ENCODE results near the gene AOX1.

DNA sequence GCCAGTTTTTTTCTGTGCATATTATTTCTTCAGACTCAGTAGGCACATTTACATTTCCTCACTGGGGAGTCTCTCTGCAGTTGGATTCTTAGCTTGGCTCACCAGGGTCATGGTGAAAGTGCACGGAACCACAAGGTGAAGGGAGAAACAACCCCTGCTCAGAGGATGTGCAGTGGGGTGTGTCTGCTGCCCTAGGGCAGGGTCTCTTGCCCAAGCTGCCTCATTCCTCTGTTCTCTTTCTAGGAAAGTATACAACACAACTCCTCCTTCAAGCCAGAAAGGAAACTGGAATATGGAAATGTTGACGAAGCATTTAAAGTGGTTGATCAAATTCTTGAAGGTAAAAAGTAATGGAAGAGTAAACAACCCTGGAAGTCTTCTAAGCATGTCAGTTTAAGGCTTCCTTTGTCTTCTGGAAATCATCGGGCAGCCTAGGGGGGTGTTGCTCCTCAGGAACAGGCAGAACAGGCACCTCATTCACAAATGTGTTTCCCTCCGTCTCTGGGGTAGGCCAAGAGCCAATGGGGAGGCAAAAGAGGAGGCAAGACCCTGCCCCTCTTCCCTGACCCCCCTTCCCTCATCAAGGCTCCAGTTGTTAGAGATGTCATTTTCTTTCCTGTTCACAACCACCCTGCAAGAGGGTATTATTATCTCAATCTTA, 41.4 kb downstream of the AOX1 start:
- TF ChIP-seq, protein P1, sequence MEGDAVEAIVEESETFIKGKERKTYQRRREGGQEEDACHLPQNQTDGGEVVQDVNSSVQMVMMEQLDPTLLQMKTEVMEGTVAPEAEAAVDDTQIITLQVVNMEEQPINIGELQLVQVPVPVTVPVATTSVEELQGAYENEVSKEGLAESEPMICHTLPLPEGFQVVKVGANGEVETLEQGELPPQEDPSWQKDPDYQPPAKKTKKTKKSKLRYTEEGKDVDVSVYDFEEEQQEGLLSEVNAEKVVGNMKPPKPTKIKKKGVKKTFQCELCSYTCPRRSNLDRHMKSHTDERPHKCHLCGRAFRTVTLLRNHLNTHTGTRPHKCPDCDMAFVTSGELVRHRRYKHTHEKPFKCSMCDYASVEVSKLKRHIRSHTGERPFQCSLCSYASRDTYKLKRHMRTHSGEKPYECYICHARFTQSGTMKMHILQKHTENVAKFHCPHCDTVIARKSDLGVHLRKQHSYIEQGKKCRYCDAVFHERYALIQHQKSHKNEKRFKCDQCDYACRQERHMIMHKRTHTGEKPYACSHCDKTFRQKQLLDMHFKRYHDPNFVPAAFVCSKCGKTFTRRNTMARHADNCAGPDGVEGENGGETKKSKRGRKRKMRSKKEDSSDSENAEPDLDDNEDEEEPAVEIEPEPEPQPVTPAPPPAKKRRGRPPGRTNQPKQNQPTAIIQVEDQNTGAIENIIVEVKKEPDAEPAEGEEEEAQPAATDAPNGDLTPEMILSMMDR (IDR thresholded peaks at IDR 0.05 in 2 of 3, conservative IDR thresholded peaks at IDR 0.05 in 1 of 3; ENCODE audit: insufficient read depth in 2 of 3, low read depth in 1 of 3, low read length in 3 of 3): no peak
- TF ChIP-seq TAF1 (IDR thresholded peaks at IDR 0.05; ENCODE audit: control insufficient read depth, extremely low read depth, insufficient read depth, low read length, severe bottlenecking) (no peak), ZNF121 (CRISPR knock-in tag; conservative IDR thresholded peaks at IDR 0.05) (no peak), HEY1 (CRISPR knock-in tag; IDR thresholded peaks at IDR 0.05; ENCODE audit: borderline replicate concordance) (no peak), PTBP1 (IDR thresholded peaks at IDR 0.05; ENCODE audit: low read depth, low read length) (no peak)
- TF ChIP-seq, protein P2, sequence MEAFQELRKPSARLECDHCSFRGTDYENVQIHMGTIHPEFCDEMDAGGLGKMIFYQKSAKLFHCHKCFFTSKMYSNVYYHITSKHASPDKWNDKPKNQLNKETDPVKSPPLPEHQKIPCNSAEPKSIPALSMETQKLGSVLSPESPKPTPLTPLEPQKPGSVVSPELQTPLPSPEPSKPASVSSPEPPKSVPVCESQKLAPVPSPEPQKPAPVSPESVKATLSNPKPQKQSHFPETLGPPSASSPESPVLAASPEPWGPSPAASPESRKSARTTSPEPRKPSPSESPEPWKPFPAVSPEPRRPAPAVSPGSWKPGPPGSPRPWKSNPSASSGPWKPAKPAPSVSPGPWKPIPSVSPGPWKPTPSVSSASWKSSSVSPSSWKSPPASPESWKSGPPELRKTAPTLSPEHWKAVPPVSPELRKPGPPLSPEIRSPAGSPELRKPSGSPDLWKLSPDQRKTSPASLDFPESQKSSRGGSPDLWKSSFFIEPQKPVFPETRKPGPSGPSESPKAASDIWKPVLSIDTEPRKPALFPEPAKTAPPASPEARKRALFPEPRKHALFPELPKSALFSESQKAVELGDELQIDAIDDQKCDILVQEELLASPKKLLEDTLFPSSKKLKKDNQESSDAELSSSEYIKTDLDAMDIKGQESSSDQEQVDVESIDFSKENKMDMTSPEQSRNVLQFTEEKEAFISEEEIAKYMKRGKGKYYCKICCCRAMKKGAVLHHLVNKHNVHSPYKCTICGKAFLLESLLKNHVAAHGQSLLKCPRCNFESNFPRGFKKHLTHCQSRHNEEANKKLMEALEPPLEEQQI (IDR thresholded peaks at IDR 0.05): no peak
- TF ChIP-seq, protein P3, sequence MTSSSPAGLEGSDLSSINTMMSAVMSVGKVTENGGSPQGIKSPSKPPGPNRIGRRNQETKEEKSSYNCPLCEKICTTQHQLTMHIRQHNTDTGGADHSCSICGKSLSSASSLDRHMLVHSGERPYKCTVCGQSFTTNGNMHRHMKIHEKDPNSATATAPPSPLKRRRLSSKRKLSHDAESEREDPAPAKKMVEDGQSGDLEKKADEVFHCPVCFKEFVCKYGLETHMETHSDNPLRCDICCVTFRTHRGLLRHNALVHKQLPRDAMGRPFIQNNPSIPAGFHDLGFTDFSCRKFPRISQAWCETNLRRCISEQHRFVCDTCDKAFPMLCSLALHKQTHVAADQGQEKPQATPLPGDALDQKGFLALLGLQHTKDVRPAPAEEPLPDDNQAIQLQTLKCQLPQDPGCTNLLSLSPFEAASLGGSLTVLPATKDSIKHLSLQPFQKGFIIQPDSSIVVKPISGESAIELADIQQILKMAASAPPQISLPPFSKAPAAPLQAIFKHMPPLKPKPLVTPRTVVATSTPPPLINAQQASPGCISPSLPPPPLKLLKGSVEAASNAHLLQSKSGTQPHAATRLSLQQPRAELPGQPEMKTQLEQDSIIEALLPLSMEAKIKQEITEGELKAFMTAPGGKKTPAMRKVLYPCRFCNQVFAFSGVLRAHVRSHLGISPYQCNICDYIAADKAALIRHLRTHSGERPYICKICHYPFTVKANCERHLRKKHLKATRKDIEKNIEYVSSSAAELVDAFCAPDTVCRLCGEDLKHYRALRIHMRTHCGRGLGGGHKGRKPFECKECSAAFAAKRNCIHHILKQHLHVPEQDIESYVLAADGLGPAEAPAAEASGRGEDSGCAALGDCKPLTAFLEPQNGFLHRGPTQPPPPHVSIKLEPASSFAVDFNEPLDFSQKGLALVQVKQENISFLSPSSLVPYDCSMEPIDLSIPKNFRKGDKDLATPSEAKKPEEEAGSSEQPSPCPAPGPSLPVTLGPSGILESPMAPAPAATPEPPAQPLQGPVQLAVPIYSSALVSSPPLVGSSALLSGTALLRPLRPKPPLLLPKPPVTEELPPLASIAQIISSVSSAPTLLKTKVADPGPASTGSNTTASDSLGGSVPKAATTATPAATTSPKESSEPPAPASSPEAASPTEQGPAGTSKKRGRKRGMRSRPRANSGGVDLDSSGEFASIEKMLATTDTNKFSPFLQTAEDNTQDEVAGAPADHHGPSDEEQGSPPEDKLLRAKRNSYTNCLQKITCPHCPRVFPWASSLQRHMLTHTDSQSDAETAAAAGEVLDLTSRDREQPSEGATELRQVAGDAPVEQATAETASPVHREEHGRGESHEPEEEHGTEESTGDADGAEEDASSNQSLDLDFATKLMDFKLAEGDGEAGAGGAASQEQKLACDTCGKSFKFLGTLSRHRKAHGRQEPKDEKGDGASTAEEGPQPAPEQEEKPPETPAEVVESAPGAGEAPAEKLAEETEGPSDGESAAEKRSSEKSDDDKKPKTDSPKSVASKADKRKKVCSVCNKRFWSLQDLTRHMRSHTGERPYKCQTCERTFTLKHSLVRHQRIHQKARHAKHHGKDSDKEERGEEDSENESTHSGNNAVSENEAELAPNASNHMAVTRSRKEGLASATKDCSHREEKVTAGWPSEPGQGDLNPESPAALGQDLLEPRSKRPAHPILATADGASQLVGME (CRISPR knock-in tag; IDR thresholded peaks at IDR 0.05): no peak

All from K562 (cell line).